ENCODE results near the gene PPFIA1. TPM values are rescaled to one million over a fixed set of nuclear protein-coding genes. Genes with fewer than 3 reads are reported as not detected.

PPFIA1 gene
- total RNA-seq, 1 experiment from 2014 or later: 113 TPM

- intact Hi-C loops (cut with micrococcal nuclease; ENCODE audit: unreplicated experiment): no loop called here
- no peaks in the 10 kb centered on the region for H3K27me3 ChIP-seq (replicated peaks; ENCODE audit: insufficient read depth, low read depth, low read length, poor library complexity)
- H3K4me1 ChIP-seq (ENCODE audit: insufficient read depth, low read length, poor library complexity, severe bottlenecking): no peaks in the 10 kb centered on the region
- no TSS peak for BruUV-seq (replicated peaks)
- ChIA-PET POLR2A (ENCODE audit: low non-redundant PET) (no interaction called here), CTCF (no interaction called here)
- no peak for DNase-seq (ENCODE audit: low spot score)
- TF ChIP-seq CTCF (conservative IDR thresholded peaks at IDR 0.05; ENCODE audit: low read depth, low read length) (no peak), EZH2 (IDR thresholded peaks at IDR 0.05; ENCODE audit: borderline replicate concordance, low read depth, low read length, poor library complexity, severe bottlenecking) (no peak)
- H3K9me3 ChIP-seq (ENCODE audit: low read depth, low read length, poor library complexity, severe bottlenecking): no peaks in the 10 kb centered on the region
- H3K27ac ChIP-seq (ENCODE audit: low read depth, low read length, poor library complexity, severe bottlenecking): no peak overlapping the region
- peaks cover 83% of the 10 kb centered on the region for H3K36me3 ChIP-seq (ENCODE audit: insufficient read depth, low read length, poor library complexity, severe bottlenecking)
- H3K4me3 ChIP-seq (ENCODE audit: low read depth, low read length, poor library complexity, severe bottlenecking): no peak overlapping the region
Observed at GRCh38 chr11:70433038-70433437, 162.5 kb downstream of the PPFIA1 start.

- Histone ChIP-seq H3K4me1 (ENCODE audit: insufficient read depth, low read length, poor library complexity, severe bottlenecking) (no peaks in the 10 kb centered on the region), H3K27ac (ENCODE audit: low read depth, low read length, poor library complexity, severe bottlenecking) (no peak overlapping the region), H3K4me3 (ENCODE audit: low read depth, low read length, poor library complexity, severe bottlenecking) (no peak overlapping the region), H3K36me3 (ENCODE audit: insufficient read depth, low read length, poor library complexity, severe bottlenecking) (peaks cover 82% of the 10 kb centered on the region), H3K27me3 (replicated peaks; ENCODE audit: insufficient read depth, low read depth, low read length, poor library complexity) (no peaks in the 10 kb centered on the region), H3K9me3 (ENCODE audit: low read depth, low read length, poor library complexity, severe bottlenecking) (no peaks in the 10 kb centered on the region)
- POLR2A ChIA-PET (ENCODE audit: low non-redundant PET): no interaction called here
- BruUV-seq (replicated peaks): no TSS peak
- no peak for TF ChIP-seq CTCF (conservative IDR thresholded peaks at IDR 0.05; ENCODE audit: low read depth, low read length)
- CTCF ChIA-PET: no interaction called here
- intact Hi-C loops (cut with micrococcal nuclease; ENCODE audit: unreplicated experiment): no loop called here
- DNase-seq (ENCODE audit: low spot score): no peak
Observed at GRCh38 chr11:70433526-70433925, 163.0 kb downstream of the PPFIA1 start.

Small RNA genes within 50 kb of the gene (microRNA-seq; reads per million reads assigned to microRNA genes)
- 208 reads per million, percentile 70 among the genes with 10 or more reads in this experiment for gene MIR548K

Other genes starting within 250 kb of the PPFIA1 start
- 0.59 and 0.90 TPM in 2 replicates for gene ANO1, start 192.4 kb upstream of the PPFIA1 start, total RNA-seq (2021)
- 53.7 and 62.7 TPM in 2 replicates for gene FADD, start 67.4 kb upstream of the PPFIA1 start, total RNA-seq (2021)
- gene CTTN, start 127.8 kb downstream of the PPFIA1 start, total RNA-seq (2021): 247 TPM in 2 replicates

All from A673 (cell line).